Measurements from ENCODE around the gene POU3F3. TPM values are rescaled to one million over a fixed set of nuclear protein-coding genes. Genes with fewer than 3 reads are reported as not detected.

POU3F3 gene
- total RNA-seq, 2 experiments from 2014 or later: not detected

- Mint-ChIP-seq H3K4me3 (no peak overlapping the region), H3K9me3 (ENCODE audit: insufficient read depth) (no peaks in the 10 kb centered on the region), H3K27me3 (ENCODE audit: low read depth) (peaks cover 89% of the 10 kb centered on the region), H3K4me1 (ENCODE audit: low read depth) (peaks cover 21% of the 10 kb centered on the region), H3K27ac (no peak overlapping the region), H3K36me3 (ENCODE audit: low read depth) (peaks cover 16% of the 10 kb centered on the region)
- ChIA-PET CTCF (interaction anchor here (0.6 to 2.6 kb wide), 22 partner anchors 9 to 1689 kb away, joined by 3 to 14 read pairs (median 4); no protein-coding TSS in a partner anchor), POLR2A (no interaction called here)
- ATAC-seq: no peak
- DNase-seq: peak; percentile 79
Observed at GRCh38 chr2:104849618-104850141, 4.2 kb upstream of the POU3F3 start.

GRCh38 chr2:104850361-104851290 is 3.3 kb upstream of the POU3F3 start:
- ATAC-seq: no peak
- Mint-ChIP-seq H3K27ac (no peak overlapping the region), H3K4me3 (no peak overlapping the region)

GRCh38 chr2:104851291-104852089 is 2.4 kb upstream of the POU3F3 start:
- Mint-ChIP-seq H3K36me3 (ENCODE audit: low read depth) (peaks cover 15% of the 10 kb centered on the region), H3K9me3 (ENCODE audit: insufficient read depth) (no peaks in the 10 kb centered on the region), H3K27ac (no peak overlapping the region), H3K4me3 (peak overlapping the region; percentile 59), H3K4me1 (ENCODE audit: low read depth) (peaks cover 22% of the 10 kb centered on the region), H3K27me3 (ENCODE audit: low read depth) (peaks cover 80% of the 10 kb centered on the region)
- CTCF ChIA-PET: interaction anchor here (2.6 kb wide), 1 partner anchor 16 kb away, joined by 14 read pairs; no protein-coding TSS in a partner anchor
- POLR2A ChIA-PET: no interaction called here
- DNase-seq (no peak), ATAC-seq (no peak)

More at GRCh38 chr2:104850361-104851290, 3.3 kb upstream of the POU3F3 start:
- Mint-ChIP-seq H3K27me3 (ENCODE audit: low read depth) (peaks cover 84% of the 10 kb centered on the region), H3K9me3 (ENCODE audit: insufficient read depth) (no peaks in the 10 kb centered on the region), H3K4me1 (ENCODE audit: low read depth) (peaks cover 20% of the 10 kb centered on the region), H3K36me3 (ENCODE audit: low read depth) (peaks cover 13% of the 10 kb centered on the region)
- ChIA-PET POLR2A (no interaction called here), CTCF (interaction anchor here (0.6 to 2.6 kb wide), 17 partner anchors 8 to 1690 kb away, joined by 3 to 14 read pairs (median 4); no protein-coding TSS in a partner anchor)
- DNase-seq: no peak

- DNase-seq (no peak), ATAC-seq (no peak)
- Mint-ChIP-seq H3K36me3 (ENCODE audit: low read depth) (peaks cover 17% of the 10 kb centered on the region), H3K4me3 (peak overlapping the region; percentile 72), H3K9me3 (ENCODE audit: insufficient read depth) (no peaks in the 10 kb centered on the region), H3K27me3 (ENCODE audit: low read depth) (peaks cover 79% of the 10 kb centered on the region), H3K4me1 (ENCODE audit: low read depth) (peaks cover 24% of the 10 kb centered on the region), H3K27ac (peak overlapping the region; percentile 46)
- POLR2A ChIA-PET: no interaction called here
- CTCF ChIA-PET: no interaction called here
Observed at GRCh38 chr2:104852090-104852666, 1.7 kb upstream of the POU3F3 start.

- Mint-ChIP-seq H3K27me3 (ENCODE audit: low read depth) (peaks cover 79% of the 10 kb centered on the region), H3K4me1 (ENCODE audit: low read depth) (peaks cover 29% of the 10 kb centered on the region), H3K4me3 (peak overlapping the region; percentile 72), H3K9me3 (ENCODE audit: insufficient read depth) (no peaks in the 10 kb centered on the region), H3K27ac (peak overlapping the region; percentile 85), H3K36me3 (ENCODE audit: low read depth) (peaks cover 23% of the 10 kb centered on the region)
- ChIA-PET CTCF (no interaction called here), POLR2A (no interaction called here)
- ATAC-seq (no peak), DNase-seq (no peak)
Observed at GRCh38 chr2:104854498-104855220, 744 bp downstream of the POU3F3 start.

GRCh38 chr2:104855221-104856085 is 1.5 kb downstream of the POU3F3 start:
- H3K4me1 Mint-ChIP-seq (ENCODE audit: low read depth): peaks cover 29% of the 10 kb centered on the region
- H3K27me3 Mint-ChIP-seq (ENCODE audit: low read depth): peaks cover 79% of the 10 kb centered on the region
- H3K4me3 Mint-ChIP-seq: no peak overlapping the region
- H3K9me3 Mint-ChIP-seq (ENCODE audit: insufficient read depth): no peaks in the 10 kb centered on the region
- no peak for DNase-seq
- no peak overlapping the region for H3K27ac Mint-ChIP-seq
- peaks cover 23% of the 10 kb centered on the region for H3K36me3 Mint-ChIP-seq (ENCODE audit: low read depth)
- ChIA-PET CTCF (no interaction called here), POLR2A (no interaction called here)
- ATAC-seq: no peak

- H3K4me1 Mint-ChIP-seq (ENCODE audit: low read depth): peaks cover 29% of the 10 kb centered on the region
- ChIA-PET POLR2A (no interaction called here), CTCF (no interaction called here)
- H3K36me3 Mint-ChIP-seq (ENCODE audit: low read depth): peaks cover 24% of the 10 kb centered on the region
- no peaks in the 10 kb centered on the region for H3K9me3 Mint-ChIP-seq (ENCODE audit: insufficient read depth)
- DNase-seq (no peak), ATAC-seq (no peak)
- peak overlapping the region; percentile 60 for H3K27ac Mint-ChIP-seq
- H3K4me3 Mint-ChIP-seq: peak overlapping the region; percentile 49
- H3K27me3 Mint-ChIP-seq (ENCODE audit: low read depth): peaks cover 77% of the 10 kb centered on the region
Observed at GRCh38 chr2:104856086-104856972, 2.4 kb downstream of the POU3F3 start.

- Mint-ChIP-seq H3K27ac (no peak overlapping the region), H3K36me3 (ENCODE audit: low read depth) (peaks cover 24% of the 10 kb centered on the region), H3K27me3 (ENCODE audit: low read depth) (peaks cover 77% of the 10 kb centered on the region), H3K9me3 (ENCODE audit: insufficient read depth) (no peaks in the 10 kb centered on the region), H3K4me1 (ENCODE audit: low read depth) (peaks cover 32% of the 10 kb centered on the region), H3K4me3 (peak overlapping the region; percentile 69)
- peak; percentile 18 for ATAC-seq
- DNase-seq: no peak
- ChIA-PET CTCF (no interaction called here), POLR2A (no interaction called here)
Observed at GRCh38 chr2:104856973-104857261, 3.0 kb downstream of the POU3F3 start.

GRCh38 chr2:104857262-104858005 is 3.5 kb downstream of the POU3F3 start:
- ATAC-seq (no peak), DNase-seq (no peak)
- H3K36me3 Mint-ChIP-seq (ENCODE audit: low read depth): peaks cover 26% of the 10 kb centered on the region
- H3K4me3 Mint-ChIP-seq: peak overlapping the region; percentile 69
- H3K27me3 Mint-ChIP-seq (ENCODE audit: low read depth): peaks cover 75% of the 10 kb centered on the region
- peaks cover 34% of the 10 kb centered on the region for H3K4me1 Mint-ChIP-seq (ENCODE audit: low read depth)
- no peaks in the 10 kb centered on the region for H3K9me3 Mint-ChIP-seq (ENCODE audit: insufficient read depth)
- CTCF ChIA-PET: no interaction called here
- POLR2A ChIA-PET: no interaction called here
- peak overlapping the region; percentile 68 for H3K27ac Mint-ChIP-seq
